HepG2 (cell line): ENCODE data around the gene TRIP4. TPM values are rescaled to one million over a fixed set of nuclear protein-coding genes. Genes with fewer than 3 reads are reported as not detected.

Experiments used
- ATAC-seq: fragments of 200-7000 bp; cut with Tn5 transposase; 3 replicates; pipeline ENCODE4 v1.9.1; 2020; ENCODE audit warnings: mild to moderate bottlenecking, moderate library complexity
- BruUV-seq: library from RNA; stranded (reverse); fragments of 400-500 nt; replicated peaks from 2 replicates; lab custom pipeline; 2021; lab: Mats Ljungman, UMichigan
- CTCF ChIA-PET: fragments of 300-600 bp; formaldehyde crosslinking; extraction: SDS; loops from one replicate; lab custom pipeline; 2021; ENCODE audit warnings: low total read pairs, inconsistent platforms, low intra/inter-chr PET ratio; lab: Yijun Ruan, JAX
- POLR2A ChIA-PET: fragments of 350-600 bp; sonication (Branson Sonifier 250); formaldehyde crosslinking; loops from one replicate; lab custom pipeline; 2020; ENCODE audit warnings: antibody characterized with exemption, inconsistent platforms; lab: Yijun Ruan, JAX
- DNase-seq: peaks from one replicate; pipeline ENCODE4 v3.0.0-alpha.2; 2015; ENCODE audit warnings: low spot score
- FAIRE-seq: peaks from 3 replicates; lab custom pipeline; 2011; peaks lifted over from hg19 to GRCh38; lab: Jason Lieb, UNC
- H2AFZ ChIP-seq: one replicate; pipeline ENCODE4 v1.6.1; 2011; ENCODE audit warnings: low read length, inconsistent platforms
- H3K27ac ChIP-seq: fragments of 300-600 bp; 3 replicates; pipeline ENCODE4 v1.8.0; 2011; ENCODE audit warnings: mixed run types, mild to moderate bottlenecking, mixed read lengths, low read length, inconsistent platforms; ENCODE audit not compliant: insufficient read depth; ENCODE audit errors: extremely low read length
- H3K27me3 ChIP-seq, 2 experiments: fragments of 200-600 bp in 1 of 2; 2 replicates in 1 of 2; 3 replicates in 1 of 2; pipeline versions ENCODE4 v1.6.0 to v1.8.0; 2011; ENCODE audit warnings: low read length in 2 of 2, mild to moderate bottlenecking in 2 of 2, moderate library complexity in 2 of 2, inconsistent platforms in 1 of 2; ENCODE audit not compliant: insufficient read depth in 2 of 2, control insufficient read depth in 1 of 2
- H3K36me3 ChIP-seq, 2 experiments: fragments of 200-600 bp in 1 of 2; replicated peaks in 1 of 2; 2 replicates in 1 of 2; 3 replicates in 1 of 2; pipeline versions ENCODE4 v1.5.1 to v1.8.0; 2011; ENCODE audit warnings: low read length in 2 of 2, inconsistent platforms in 1 of 2; ENCODE audit not compliant: insufficient read depth in 2 of 2, control insufficient read depth in 1 of 2
- H3K4me1 ChIP-seq: 2 replicates; pipeline ENCODE4 v1.5.1; 2012; ENCODE audit warnings: low read length, inconsistent platforms; ENCODE audit not compliant: insufficient read depth
- H3K4me2 ChIP-seq: 2 replicates; pipeline ENCODE4 v1.6.0; 2011; ENCODE audit warnings: low read depth, low read length, inconsistent platforms
- H3K4me3 ChIP-seq, 3 experiments: fragments of 200-600 bp in 1 of 3; sonication (generic), shearing (Covaris generic) in 1 of 3; replicated peaks in 1 of 3; 2 replicates each; pipeline ENCODE4 v1.5.1; 2011 to 2016; ENCODE audit warnings: low read length in 3 of 3, inconsistent platforms in 2 of 3, low read depth in 2 of 3, mild to moderate bottlenecking in 2 of 3, control low read depth in 1 of 3, mixed read lengths in 1 of 3; ENCODE audit not compliant: insufficient read depth in 1 of 3
- H3K79me2 ChIP-seq: one replicate; pipeline ENCODE4 v1.6.1; 2011; ENCODE audit warnings: low read length, inconsistent platforms; ENCODE audit not compliant: insufficient read depth
- H3K9ac ChIP-seq: 2 replicates; pipeline ENCODE4 v1.6.0; 2011; ENCODE audit warnings: mild to moderate bottlenecking, low read depth, low read length, inconsistent platforms; ENCODE audit not compliant: insufficient read depth
- H3K9me3 ChIP-seq: 2 replicates; pipeline ENCODE4 v1.5.1; 2012; ENCODE audit warnings: mild to moderate bottlenecking, low read length
- H4K20me1 ChIP-seq: 2 replicates; pipeline ENCODE4 v1.6.0; 2011; ENCODE audit warnings: inconsistent platforms, mild to moderate bottlenecking, low read length, moderate library complexity; ENCODE audit not compliant: insufficient read depth
- ATF4 ChIP-seq, 2 experiments: fragments of 450-650 bp in 1 of 2; sonication (generic) in 1 of 2; formaldehyde crosslinking; IDR thresholded peaks; 2 replicates each; pipeline versions ENCODE4 v1.5.0 to v1.8.0; 2020 to 2022; ENCODE audit warnings: mild to moderate bottlenecking in 1 of 2, missing genetic modification reagents in 1 of 2
- CSRNP1 ChIP-seq: sonication (generic); formaldehyde crosslinking; IDR thresholded peaks from 2 replicates; pipeline ENCODE4 v1.8.1; 2023; ENCODE audit warnings: mild to moderate bottlenecking, missing genetic modification reagents
- HMGXB4 ChIP-seq, 2 experiments: sonication (generic) in 1 of 2; formaldehyde crosslinking in 1 of 2; IDR thresholded peaks; 2 replicates each; pipeline versions ENCODE4 v1.4.0 to v1.6.1; 2018 to 2020; ENCODE audit warnings: missing genetic modification reagents in 2 of 2, borderline replicate concordance in 1 of 2, low read depth in 1 of 2, mild to moderate bottlenecking in 1 of 2, missing biosample characterization in 1 of 2
- PBX2 ChIP-seq: IDR thresholded peaks from 2 replicates; pipeline ENCODE4 v1.6.1; 2016; ENCODE audit warnings: control low read depth
- TAF15 ChIP-seq: fragments of 200-400 bp; formaldehyde crosslinking; IDR thresholded peaks from one replicate; pipeline ENCODE4 v1.6.1; 2018; ENCODE audit warnings: mild to moderate bottlenecking, low read depth, low read length; ENCODE audit not compliant: poor library complexity, severe bottlenecking
- YEATS4 ChIP-seq: sonication (generic); formaldehyde crosslinking; IDR thresholded peaks from 2 replicates; pipeline ENCODE4 v1.4.0; 2020; ENCODE audit warnings: missing genetic modification reagents, borderline replicate concordance
- ZBTB1 ChIP-seq: sonication (generic); formaldehyde crosslinking; IDR thresholded peaks from 2 replicates; pipeline ENCODE4 v1.4.0; 2020; ENCODE audit warnings: missing genetic modification reagents, borderline replicate concordance
- ZMAT5 ChIP-seq: sonication (generic); formaldehyde crosslinking; IDR thresholded peaks from 2 replicates; pipeline ENCODE4 v1.5.0; 2020; ENCODE audit warnings: mild to moderate bottlenecking, low read depth, missing genetic modification reagents, borderline replicate concordance
- ZNF17 ChIP-seq: sonication (generic); formaldehyde crosslinking; IDR thresholded peaks from 2 replicates; pipeline ENCODE4 v1.5.0; 2020; ENCODE audit warnings: mild to moderate bottlenecking, missing genetic modification reagents
- ZNF589 ChIP-seq: sonication (generic); formaldehyde crosslinking; conservative IDR thresholded peaks from 2 replicates; pipeline ENCODE4 v1.8.0; 2022; ENCODE audit warnings: mild to moderate bottlenecking, moderate library complexity, missing genetic modification reagents
- ZNF644 ChIP-seq: IDR thresholded peaks from 2 replicates; pipeline ENCODE4 v1.6.1; 2016; ENCODE audit warnings: low read depth
- ZNF672 ChIP-seq: sonication (generic); formaldehyde crosslinking; IDR thresholded peaks from 2 replicates; pipeline ENCODE4 v1.8.1; 2022; ENCODE audit warnings: missing genetic modification reagents
- ZNF678 ChIP-seq: sonication (generic); formaldehyde crosslinking; IDR thresholded peaks from 2 replicates; pipeline ENCODE4 v1.4.0; 2020; ENCODE audit warnings: mild to moderate bottlenecking, missing genetic modification reagents
- ZNF747 ChIP-seq: sonication (generic); formaldehyde crosslinking; IDR thresholded peaks from 2 replicates; pipeline ENCODE4 v1.8.1; 2023; ENCODE audit warnings: missing genetic modification reagents, mild to moderate bottlenecking, borderline replicate concordance
- ZNF775 ChIP-seq: sonication (generic); formaldehyde crosslinking; IDR thresholded peaks from 2 replicates; pipeline ENCODE4 v1.4.0; 2020; ENCODE audit warnings: missing genetic modification reagents, mild to moderate bottlenecking, moderate library complexity, borderline replicate concordance
- ZNF891 ChIP-seq: sonication (generic); formaldehyde crosslinking; IDR thresholded peaks from 2 replicates; pipeline ENCODE4 v1.5.0; 2020; ENCODE audit warnings: mild to moderate bottlenecking, missing genetic modification reagents
- WGBS: methylation state at CpG from one replicate; pipeline ENCODE4 v1.1.6; 2017; ENCODE audit warnings: low lambda C conversion rate; 5-methylcytosine and 5-hydroxymethylcytosine counted together
- in situ Hi-C: cut with HindIII; loops from 2 replicates; pipeline ENCODE4 v1.10.0; 2017; ENCODE audit warnings: low pct_unique_long_range_greater_than_20kb; ENCODE audit not compliant: extremely low pct_ligation_motif_present
- intact Hi-C: fragments of 100-400 bp; cut with micrococcal nuclease; formaldehyde crosslinking; loops from one replicate; pipeline ENCODE4 v1.10.0; 2022; ENCODE audit not compliant: unreplicated experiment
- polyA plus RNA-seq, 8 experiments: library from polyadenylated mRNA; depleted of rRNA in 3 of 8; stranded (reverse) in 7 of 8; unstranded in 1 of 8; fragments of >200 nt; fragmentation: Illumina TruSeq in 4 of 8; extraction: Trizol in 4 of 8; gene quantifications; 2 replicates each; pipeline versions ENCODE4 v1.2.1 to v1.2.3, GENCODE V29; 2011 to 2016; ENCODE audit warnings: low read depth in 4 of 8, missing spikeins in 1 of 8, mixed read lengths in 1 of 8; ENCODE audit not compliant: insufficient read depth in 1 of 8
- total RNA-seq, 5 experiments: library from RNA; depleted of rRNA; stranded (reverse); fragments of >200 nt; fragmentation: Illumina TruSeq; extraction: Trizol; gene quantifications; 2 replicates each; pipeline ENCODE4 v1.2.3, GENCODE V29; 2016; ENCODE audit warnings: low read depth in 1 of 5

TRIP4 gene
- total and polyA plus RNA-seq, 2 of the 13 experiments (the other 11 are each of a cell fraction or from before 2014, with no cell fraction given), result 7.1 to 11.8 TPM

GRCh38 chr15:64459066-64459781 is 71.6 kb downstream of the TRIP4 start (continued):
- TF ChIP-seq ZNF891 (CRISPR knock-in tag), result no peak
- no peak for TF ChIP-seq ZNF589 (CRISPR knock-in tag)
- TF ChIP-seq ZNF672, result no peak
- TF ChIP-seq ZNF775 (CRISPR knock-in tag), result no peak
- no peak for TF ChIP-seq ZBTB1
- TF ChIP-seq ZNF17 (CRISPR knock-in tag), result no peak
- TF ChIP-seq HMGXB4 (CRISPR knock-in tag; IDR thresholded peaks at IDR 0.05; ENCODE audit: borderline replicate concordance in 1 of 2, low read depth in 1 of 2), result no peak
- no peak for TF ChIP-seq PBX2

GRCh38 chr15:64460206-64460723 is 72.6 kb downstream of the TRIP4 start, which contains the start of gene ZNF609:
Gene ZNF609 (plus strand): TSS chr15:64460578. CDS start chr15:64499420, 38,842 bp downstream.
- in situ Hi-C loops, result no loop called here
- Histone ChIP-seq H3K4me1 (peaks cover 63% of the 10 kb centered on the region), H4K20me1 (peaks cover 11% of the 10 kb centered on the region; the same call in 1 of the 2 replicates), H3K79me2 (peaks cover 41% of the 10 kb centered on the region), H3K4me3 (peak within 1 kb of the TSS; percentile 65 to 80 (median 69)), H2AFZ (peak within 1 kb of the TSS; percentile 65), H3K27me3 (no peaks in the 10 kb centered on the region), H3K27ac (peak within 1 kb of the TSS; percentile 50), H3K9ac (peak within 1 kb of the TSS; percentile 62), H3K36me3 (peaks cover 2 to 6% of the 10 kb centered on the region in 2 experiments; a peak in 4 of 5 replicates), H3K9me3 (no peaks in the 10 kb centered on the region), H3K4me2 (peak within 1 kb of the TSS; percentile 86)
- peak; percentile 73 for ATAC-seq
- CTCF ChIA-PET, result no interaction called here
- intact Hi-C loops, result no loop called here
- no TSS peak for BruUV-seq
- peak; percentile 84 for DNase-seq
- POLR2A ChIA-PET, result interaction anchor here (0.6 kb wide), 1 partner anchor 183 kb away, joined by 3 read pairs; no protein-coding TSS in a partner anchor
- 11% methylated on average over 8 of the region's 45 CpGs for WGBS
- no peak for FAIRE-seq
- TF ChIP-seq TAF15 (no peak), ZNF747 (CRISPR knock-in tag) (peak; percentile 60; the same call in 1 of the 2 replicates), YEATS4 (CRISPR knock-in tag) (peak; percentile 60; the same call in 1 of the 2 replicates), ATF4 (CRISPR knock-in tag; IDR thresholded peaks at IDR 0.05) (no peak), ZNF678 (no peak), ZMAT5 (0 out of 2 replicates have a peak, but pooled peaks have one; percentile 30), ZNF644 (CRISPR knock-in tag) (no peak), CSRNP1 (CRISPR knock-in tag) (no peak)
